GM21360 (cell line): ENCODE measurements around the gene PCDHA6.
"Not testable (repeated sequence)": the region's sequence is repeated elsewhere in the genome, so short reads cannot be mapped to it uniquely, and the experiment has no call there.

Experiments
- ATAC-seq: cut with Tn5 transposase; IDR thresholded peaks from one replicate; pipeline ENCODE4 v1.9.1; 2021; ENCODE audit warnings: mild to moderate bottlenecking, moderate library complexity; ENCODE audit not compliant: unreplicated experiment

Gene PCDHA6

GRCh38 chr5:140808889-140809291, 18.9 kb upstream of the PCDHA6 start:
- no peak for ATAC-seq

- ATAC-seq: no peak
Observed at GRCh38 chr5:140821375-140822280, 6.1 kb upstream of the PCDHA6 start, which contains the start of gene PCDHA5. Gene PCDHA5 (plus strand): TSS chr5:140821613.

- ATAC-seq: no peak
Observed at GRCh38 chr5:140822281-140822629, 5.5 kb upstream of the PCDHA6 start.

- not testable (repeated sequence) for ATAC-seq
Observed at GRCh38 chr5:140822969-140823368, 4.8 kb upstream of the PCDHA6 start.

- no peak for ATAC-seq
Observed at GRCh38 chr5:140823475-140823874, 4.3 kb upstream of the PCDHA6 start.

GRCh38 chr5:140828362-140828737, 590 bp downstream of the PCDHA6 start:
- no peak for ATAC-seq

GRCh38 chr5:140829511-140830501, 2.0 kb downstream of the PCDHA6 start:
- not testable (repeated sequence) for ATAC-seq

GRCh38 chr5:140833993-140834392, 6.2 kb downstream of the PCDHA6 start, which contains the start of gene PCDHA7:
Gene PCDHA7 (plus strand): TSS chr5:140834269. CDS start chr5:140834384, 115 bp downstream.
- ATAC-seq: no peak

- ATAC-seq: not testable (repeated sequence)
Observed at GRCh38 chr5:140834439-140835008, 6.8 kb downstream of the PCDHA6 start.

GRCh38 chr5:140835622-140836510, 8.1 kb downstream of the PCDHA6 start:
- no peak for ATAC-seq

- ATAC-seq: no peak
Observed at GRCh38 chr5:140840978-140841962, 13.5 kb downstream of the PCDHA6 start, which contains the start of gene PCDHA8. Gene PCDHA8 (plus strand): TSS chr5:140841187. CDS start chr5:140841322, 135 bp downstream.

- ATAC-seq: no peak
Observed at GRCh38 chr5:140842798-140843733, 15.3 kb downstream of the PCDHA6 start.

GRCh38 chr5:140848139-140849102, 20.7 kb downstream of the PCDHA6 start, which contains the start of gene PCDHA9:
Gene PCDHA9 (plus strand): TSS chr5:140848382. CDS start chr5:140848496, 114 bp downstream.
- ATAC-seq: not testable (repeated sequence)

GRCh38 chr5:140849831-140850634, 22.3 kb downstream of the PCDHA6 start:
- ATAC-seq: not testable (repeated sequence)
